Measurements from ENCODE around the gene COLEC11. TPM values are rescaled to one million over a fixed set of nuclear protein-coding genes. Genes with fewer than 3 reads are reported as not detected.

COLEC11 gene
- total RNA-seq, 1 experiment from 2014 or later: 0.39 TPM

GRCh38 chr2:3689998-3690748 lies 95.3 kb downstream of the COLEC11 start:
- no peaks in the 10 kb centered on the region for H3K9me3 ChIP-seq (ENCODE audit: control insufficient read depth, low read depth, low read length)
- no peak overlapping the region for H3K56ac ChIP-seq (ENCODE audit: insufficient read length, low read depth, low read length)
- peaks cover 7% of the 10 kb centered on the region for H3K27me3 Mint-ChIP-seq (ENCODE audit: low read depth)
- peaks cover 11 to 12% of the 10 kb centered on the region in 2 experiments for H3K9me3 Mint-ChIP-seq
- H2AK5ac ChIP-seq (ENCODE audit: insufficient read length, low read length): no peak overlapping the region
- no peak overlapping the region for H3K18ac ChIP-seq (ENCODE audit: insufficient read length, low read depth, low read length)
- H4K5ac ChIP-seq (ENCODE audit: insufficient read length, low read depth, low read length): no peak overlapping the region
- H4K91ac ChIP-seq (ENCODE audit: insufficient read length, low read depth, low read length): no peak overlapping the region
- H3K4me2 ChIP-seq (ENCODE audit: insufficient read depth, insufficient read length, low read length): no peak overlapping the region
- no peaks in the 10 kb centered on the region for H3K79me2 ChIP-seq (ENCODE audit: insufficient read depth, low read length)
- H3K23ac ChIP-seq (ENCODE audit: insufficient read length, low read depth, low read length): no peak overlapping the region
- TF ChIP-seq CTCF (conservative IDR thresholded peaks at IDR 0.05): no peak
- no peak overlapping the region for H3K27ac ChIP-seq (ENCODE audit: insufficient read length, low read depth, low read length)
- H2BK20ac ChIP-seq (ENCODE audit: low read depth, low read length, poor library complexity, severe bottlenecking): no peak overlapping the region
- H2BK12ac ChIP-seq (ENCODE audit: insufficient read length, low read depth, low read length): no peak overlapping the region
- H3K27ac Mint-ChIP-seq: no peak overlapping the region
- no peak overlapping the region for H3K4ac ChIP-seq (ENCODE audit: low read depth, low read length)
- no peak overlapping the region for H3T11ph ChIP-seq (ENCODE audit: low read length)
- no peaks in the 10 kb centered on the region for H3K4me1 ChIP-seq (ENCODE audit: insufficient read depth, low read length)
- no peak overlapping the region for H2BK15ac ChIP-seq (ENCODE audit: low read depth, low read length)
- no peak overlapping the region for H3K14ac ChIP-seq (ENCODE audit: insufficient read depth, low read length)
- no peak overlapping the region for H3K4me3 Mint-ChIP-seq
- no peaks in the 10 kb centered on the region for H3K79me1 ChIP-seq (ENCODE audit: insufficient read depth, low read depth, low read length, poor library complexity, severe bottlenecking)
- no peak overlapping the region for H2AFZ ChIP-seq (ENCODE audit: low read length)
- H3K23me2 ChIP-seq (ENCODE audit: insufficient read length, low read depth, low read length, poor library complexity, severe bottlenecking): no peaks in the 10 kb centered on the region
- H3K36me3 Mint-ChIP-seq (ENCODE audit: insufficient read depth in 1 of 3, low read depth in 3 of 3): peaks cover 0 to 8% (median 0%) of the 10 kb centered on the region in 3 experiments; a peak in 2 of 7 replicates
- H2BK5ac ChIP-seq (ENCODE audit: insufficient read length, low read length): no peak overlapping the region
- H4K8ac ChIP-seq (replicated peaks; ENCODE audit: insufficient read length, low read depth, low read length): no peak overlapping the region
- no peak overlapping the region for H3K9ac ChIP-seq (ENCODE audit: extremely low read depth, insufficient read length, low read length)
- H2BK120ac ChIP-seq (ENCODE audit: low read depth, low read length, poor library complexity, severe bottlenecking): no peak overlapping the region
- no peaks in the 10 kb centered on the region for H4K20me1 ChIP-seq (ENCODE audit: control insufficient read depth, insufficient read depth, insufficient read length)
- no peaks in the 10 kb centered on the region for H3K4me1 Mint-ChIP-seq
- DNase-seq: no peak
- H3K27me3 ChIP-seq (ENCODE audit: insufficient read depth, low read length): no peaks in the 10 kb centered on the region

Measured in H9 (cell line).